AG09319 (cell line): Measurements from ENCODE around the gene SCGB3A1.
A peak's percentile ranks its signal among the peaks of the same experiment; 100 is the strongest.

Experiments used
- DNase-seq: peaks from one replicate; pipeline ENCODE4 v3.0.0-alpha.2; 2010; ENCODE audit warnings: low read depth; ENCODE audit errors: extremely low read depth
- TF ChIP-seq, protein P1 (sequence below): IDR thresholded peaks from 2 replicates; pipeline ENCODE4 v1.5.1; 2011; ENCODE audit warnings: low read depth, mild to moderate bottlenecking, inconsistent platforms, low read length, moderate library complexity

Gene SCGB3A1

DNA sequence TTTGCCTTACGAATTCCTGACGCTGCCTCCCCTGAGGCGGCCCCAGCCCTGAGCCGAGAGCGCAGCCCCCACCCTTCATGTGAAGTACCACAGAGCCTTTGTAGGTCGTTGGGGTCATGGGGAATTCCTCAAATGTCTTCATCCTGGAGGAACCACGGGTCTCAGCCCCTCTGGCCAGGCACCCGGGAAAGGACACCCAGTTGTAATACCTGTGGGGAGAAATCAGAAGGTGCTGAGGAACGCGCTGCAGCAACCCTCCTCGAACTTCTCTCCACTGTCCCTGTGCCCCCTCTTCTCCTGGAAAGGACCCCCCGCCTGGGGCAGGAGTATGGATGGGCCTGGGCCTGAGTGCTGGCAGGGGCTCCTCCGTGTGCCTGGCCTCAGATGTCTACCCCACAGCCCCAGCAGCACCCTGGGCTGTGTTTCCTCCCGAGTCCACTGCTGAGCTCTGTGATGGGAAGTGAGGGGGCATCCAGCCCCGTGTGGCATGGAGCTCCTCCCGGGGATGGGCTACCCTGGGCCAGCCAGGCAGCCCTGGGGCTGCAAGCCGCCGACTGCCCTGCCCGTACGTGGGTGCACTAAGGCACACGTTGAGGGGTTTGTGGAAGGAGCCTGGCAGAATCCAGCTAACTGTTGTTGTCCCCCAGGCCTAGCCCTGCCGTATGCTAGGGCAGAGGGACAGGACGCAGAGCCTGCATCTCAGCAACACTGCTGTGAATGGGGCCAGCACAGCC is 18.7 kb upstream of the SCGB3A1 start:
- DNase-seq = no peak

DNA sequence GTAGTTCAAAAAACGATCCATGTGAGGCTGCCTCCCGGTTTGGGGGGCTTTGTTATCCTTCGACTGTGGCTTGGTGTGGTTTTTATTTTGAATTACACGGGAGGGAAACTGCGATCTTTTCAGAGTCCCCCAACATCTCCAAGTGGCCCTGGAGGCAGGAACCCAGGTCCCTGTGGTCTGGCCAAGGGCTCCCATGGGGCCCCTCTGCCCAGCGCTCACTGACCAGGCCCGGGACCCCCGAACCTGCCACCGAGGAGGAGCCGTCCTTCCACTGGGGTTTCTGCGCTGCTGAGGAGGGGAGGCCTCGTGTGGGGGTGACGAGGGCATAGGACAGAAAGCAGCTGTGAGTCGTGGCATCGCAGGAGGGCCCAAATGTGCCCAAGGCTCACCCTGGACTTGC is 18.1 kb upstream of the SCGB3A1 start:
- TF ChIP-seq, protein P1, sequence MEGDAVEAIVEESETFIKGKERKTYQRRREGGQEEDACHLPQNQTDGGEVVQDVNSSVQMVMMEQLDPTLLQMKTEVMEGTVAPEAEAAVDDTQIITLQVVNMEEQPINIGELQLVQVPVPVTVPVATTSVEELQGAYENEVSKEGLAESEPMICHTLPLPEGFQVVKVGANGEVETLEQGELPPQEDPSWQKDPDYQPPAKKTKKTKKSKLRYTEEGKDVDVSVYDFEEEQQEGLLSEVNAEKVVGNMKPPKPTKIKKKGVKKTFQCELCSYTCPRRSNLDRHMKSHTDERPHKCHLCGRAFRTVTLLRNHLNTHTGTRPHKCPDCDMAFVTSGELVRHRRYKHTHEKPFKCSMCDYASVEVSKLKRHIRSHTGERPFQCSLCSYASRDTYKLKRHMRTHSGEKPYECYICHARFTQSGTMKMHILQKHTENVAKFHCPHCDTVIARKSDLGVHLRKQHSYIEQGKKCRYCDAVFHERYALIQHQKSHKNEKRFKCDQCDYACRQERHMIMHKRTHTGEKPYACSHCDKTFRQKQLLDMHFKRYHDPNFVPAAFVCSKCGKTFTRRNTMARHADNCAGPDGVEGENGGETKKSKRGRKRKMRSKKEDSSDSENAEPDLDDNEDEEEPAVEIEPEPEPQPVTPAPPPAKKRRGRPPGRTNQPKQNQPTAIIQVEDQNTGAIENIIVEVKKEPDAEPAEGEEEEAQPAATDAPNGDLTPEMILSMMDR = no peak
- DNase-seq = no peak

More for the DNA sequence above, 18.7 kb upstream of the SCGB3A1 start:
- TF ChIP-seq, protein P1 = no peak

DNA sequence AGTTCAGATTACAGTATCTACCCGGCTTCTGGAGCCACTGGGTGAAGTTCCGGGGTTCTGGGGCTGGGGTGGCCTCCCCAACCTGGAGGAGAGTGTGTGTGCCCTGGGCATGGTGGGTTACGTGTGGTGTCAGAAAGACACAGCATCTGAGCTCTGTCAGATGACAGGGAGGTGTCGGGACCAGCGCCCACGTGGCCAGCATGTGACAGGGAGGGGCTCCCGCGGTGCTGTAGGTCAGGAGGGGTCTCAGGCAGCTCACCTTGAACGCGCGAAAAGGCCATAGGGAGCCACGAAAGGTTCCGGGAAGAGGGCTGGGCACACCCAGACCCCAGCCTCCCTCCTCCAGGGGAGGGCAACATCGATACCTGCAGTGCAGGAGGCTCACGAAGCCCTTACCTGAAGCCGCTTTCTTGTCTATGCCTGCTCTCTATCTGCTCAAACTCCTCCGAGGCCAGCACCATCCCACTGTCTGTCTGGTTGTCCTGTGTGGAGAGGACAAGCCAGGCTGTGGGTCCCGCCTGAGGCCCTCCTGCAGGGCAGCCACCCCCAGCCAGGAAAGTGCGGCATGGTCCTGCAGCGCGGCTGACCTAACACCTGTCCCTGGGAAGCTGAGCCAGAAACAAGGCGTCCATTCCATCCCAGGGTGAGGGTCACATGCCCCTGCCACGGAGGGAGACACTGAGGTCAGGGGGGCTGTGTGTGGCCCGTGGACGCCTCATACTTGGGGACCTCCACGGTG is 17.4 kb upstream of the SCGB3A1 start:
- DNase-seq = no peak

DNA sequence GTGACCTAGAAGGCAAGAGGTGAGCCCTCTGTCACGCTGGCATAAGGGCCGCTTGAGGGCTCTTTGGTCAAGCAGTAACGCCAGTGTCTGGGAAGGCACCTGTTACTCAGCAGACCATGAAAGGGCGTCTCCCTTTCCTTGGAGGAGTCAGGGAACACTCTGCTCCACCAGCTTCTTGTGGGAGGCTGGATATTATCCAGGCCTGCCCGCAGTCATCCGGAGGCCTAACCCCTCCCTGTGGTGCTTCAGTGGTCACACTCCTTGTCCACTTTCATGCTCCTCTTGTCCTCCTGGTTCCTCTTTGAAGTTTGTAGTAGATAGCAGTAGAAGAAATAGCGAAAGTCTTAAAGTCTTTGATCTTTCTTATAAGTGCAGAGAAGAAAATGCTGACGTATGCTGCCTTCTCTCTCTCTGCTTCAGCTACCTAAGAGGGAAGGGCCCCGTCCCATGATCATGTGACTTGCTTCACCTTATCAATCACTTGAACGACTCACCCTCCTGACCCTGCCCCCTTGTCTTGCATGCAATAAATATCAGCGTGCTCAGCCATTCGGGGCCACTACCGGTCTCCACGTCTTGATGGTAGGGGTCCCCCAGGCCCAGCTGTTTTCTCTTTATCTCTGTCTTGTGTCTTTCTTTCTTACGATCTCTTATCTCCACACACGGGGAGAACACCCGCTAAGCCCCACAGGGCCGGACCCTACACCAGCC is 16.7 kb upstream of the SCGB3A1 start:
- DNase-seq = no peak
- TF ChIP-seq, protein P1 = no peak

More for the DNA sequence above, 17.4 kb upstream of the SCGB3A1 start:
- TF ChIP-seq, protein P1 = no peak

DNA sequence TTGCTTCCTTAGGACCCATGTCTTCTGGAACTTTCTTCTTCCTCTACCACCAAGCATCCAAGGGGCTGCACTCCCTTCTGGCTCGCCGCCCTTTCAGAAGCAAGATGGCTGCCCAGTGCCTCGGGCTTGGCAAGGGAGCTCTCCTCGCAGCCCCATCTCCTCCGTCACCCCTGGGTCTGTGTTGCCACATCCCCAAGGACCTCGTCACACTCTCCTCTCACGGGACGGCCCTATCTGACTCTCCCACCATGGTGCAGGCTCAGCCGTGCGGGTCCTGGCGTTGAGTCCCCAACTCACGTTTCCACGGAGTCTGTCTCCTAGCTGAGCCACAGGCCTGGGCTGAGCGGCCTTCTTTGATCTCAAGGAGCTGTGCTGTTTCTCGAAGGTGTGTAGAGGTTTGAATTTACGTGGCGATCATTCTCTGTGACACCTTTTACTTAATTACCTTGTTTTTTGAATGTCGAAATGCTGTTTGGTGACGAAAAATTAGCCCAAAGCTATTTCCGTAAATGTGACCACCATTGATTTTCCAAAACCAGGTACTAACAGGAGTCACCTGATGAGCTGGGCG is 15.0 kb upstream of the SCGB3A1 start:
- DNase-seq = no peak
- TF ChIP-seq, protein P1 = no peak

DNA sequence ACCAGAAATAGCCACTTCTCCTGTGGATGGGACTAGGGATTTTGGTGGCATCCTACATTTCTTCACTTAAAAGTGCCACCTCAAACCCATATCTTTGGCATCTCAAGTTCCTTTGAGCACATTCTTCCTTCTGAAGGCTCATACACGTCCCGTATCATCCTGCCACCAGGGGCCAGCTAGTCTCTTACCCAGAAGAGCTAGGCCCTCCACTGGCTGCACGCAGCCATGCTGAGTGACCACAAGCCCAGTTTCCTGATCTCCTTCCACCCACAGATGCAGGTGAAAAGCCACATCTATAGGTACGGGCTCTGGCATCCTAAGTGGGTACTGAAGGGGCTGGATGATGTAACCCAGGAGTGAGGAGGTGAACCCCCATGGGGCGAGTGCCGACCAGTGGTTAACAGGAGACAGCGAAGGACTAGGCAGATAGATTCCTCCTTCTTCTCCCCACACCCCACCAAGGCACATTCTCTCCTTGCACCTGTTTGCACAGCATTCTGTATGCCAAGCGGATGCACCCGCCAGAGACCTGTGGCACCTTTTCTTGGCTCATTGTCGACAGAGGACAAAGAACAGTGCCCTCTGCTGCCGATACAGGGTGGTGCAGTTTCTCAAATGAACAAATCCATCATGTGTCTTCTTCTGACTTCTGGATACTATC is 14.4 kb upstream of the SCGB3A1 start:
- TF ChIP-seq, protein P1 = peak; percentile 75
- no peak for DNase-seq
